GM12873 (cell line): ENCODE measurements around the gene CUX1.

Experiments used
- CTCF ChIP-seq: IDR thresholded peaks from 2 replicates; pipeline ENCODE4 v1.5.1; 2012; ENCODE audit warnings: low read depth, mild to moderate bottlenecking, moderate library complexity, low read length, control low read depth; ENCODE audit not compliant: insufficient read depth; ENCODE audit errors: missing control alignments

The CUX1 gene

DNA sequence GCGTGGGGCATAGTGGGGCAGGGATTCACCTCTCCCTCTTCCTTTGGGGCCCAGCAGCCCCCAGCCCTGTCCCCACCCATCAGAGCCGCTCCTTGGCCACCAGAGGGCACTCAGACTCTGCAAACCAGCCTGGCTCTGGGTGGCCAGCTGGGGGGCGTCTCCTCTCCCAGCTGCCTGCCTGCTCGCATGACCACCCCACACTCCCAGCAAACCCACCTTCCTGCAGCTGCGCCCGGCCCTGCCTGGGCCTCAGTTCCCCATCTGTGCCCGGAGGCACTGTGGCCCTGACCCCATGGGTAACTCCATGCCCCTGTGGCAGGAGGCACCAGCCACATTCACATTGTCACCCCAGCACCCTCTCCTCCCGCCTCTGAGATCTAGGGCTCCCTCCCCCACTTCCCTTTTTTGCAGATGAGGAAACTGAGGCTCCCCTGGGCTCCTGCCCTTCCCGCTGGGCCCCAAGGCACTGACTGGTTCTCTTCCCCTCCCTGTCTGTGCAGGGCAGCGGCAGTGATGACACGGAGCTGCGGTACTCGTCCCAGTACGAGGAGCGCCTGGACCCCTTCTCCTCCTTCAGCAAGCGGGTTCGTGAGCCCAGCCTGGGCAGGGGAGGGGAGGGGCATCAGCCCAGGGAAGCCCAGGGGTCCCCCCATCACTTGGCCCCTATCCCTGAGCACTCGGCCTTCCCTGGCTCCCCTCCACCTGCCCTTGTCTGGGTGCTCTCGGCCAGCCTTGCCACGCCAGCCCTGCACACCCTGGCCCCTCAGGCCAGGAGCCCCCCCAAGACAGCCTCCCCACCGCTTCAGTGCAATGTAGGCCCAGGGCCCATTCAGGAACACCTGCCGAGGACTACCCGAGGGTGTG lies 462.3 kb downstream of the CUX1 start:
- peak; percentile 93 for TF ChIP-seq CTCF

GRCh38 chr7:102280521-102280920 lies 463.1 kb downstream of the CUX1 start:
- no peak for TF ChIP-seq CTCF

DNA sequence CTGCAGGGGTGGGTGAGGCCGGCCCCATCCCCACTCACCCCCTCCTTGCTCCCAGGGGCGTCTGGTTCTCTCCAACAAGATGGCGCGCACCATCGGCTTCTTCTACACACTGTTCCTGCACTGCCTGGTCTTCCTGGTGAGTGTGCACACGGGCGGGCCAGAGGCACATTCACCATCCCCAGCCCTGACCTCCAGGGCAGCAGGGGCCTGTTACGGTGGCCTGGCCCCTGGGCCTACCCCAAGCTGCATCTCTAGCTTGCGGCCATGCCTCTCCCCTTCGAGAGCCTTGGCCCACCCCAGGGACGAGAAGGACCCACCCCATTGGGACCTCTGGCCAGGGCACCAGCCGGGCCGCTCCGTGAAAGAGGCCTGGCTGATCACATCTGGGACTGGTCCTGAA lies 464.4 kb downstream of the CUX1 start:
- no peak for TF ChIP-seq CTCF

DNA sequence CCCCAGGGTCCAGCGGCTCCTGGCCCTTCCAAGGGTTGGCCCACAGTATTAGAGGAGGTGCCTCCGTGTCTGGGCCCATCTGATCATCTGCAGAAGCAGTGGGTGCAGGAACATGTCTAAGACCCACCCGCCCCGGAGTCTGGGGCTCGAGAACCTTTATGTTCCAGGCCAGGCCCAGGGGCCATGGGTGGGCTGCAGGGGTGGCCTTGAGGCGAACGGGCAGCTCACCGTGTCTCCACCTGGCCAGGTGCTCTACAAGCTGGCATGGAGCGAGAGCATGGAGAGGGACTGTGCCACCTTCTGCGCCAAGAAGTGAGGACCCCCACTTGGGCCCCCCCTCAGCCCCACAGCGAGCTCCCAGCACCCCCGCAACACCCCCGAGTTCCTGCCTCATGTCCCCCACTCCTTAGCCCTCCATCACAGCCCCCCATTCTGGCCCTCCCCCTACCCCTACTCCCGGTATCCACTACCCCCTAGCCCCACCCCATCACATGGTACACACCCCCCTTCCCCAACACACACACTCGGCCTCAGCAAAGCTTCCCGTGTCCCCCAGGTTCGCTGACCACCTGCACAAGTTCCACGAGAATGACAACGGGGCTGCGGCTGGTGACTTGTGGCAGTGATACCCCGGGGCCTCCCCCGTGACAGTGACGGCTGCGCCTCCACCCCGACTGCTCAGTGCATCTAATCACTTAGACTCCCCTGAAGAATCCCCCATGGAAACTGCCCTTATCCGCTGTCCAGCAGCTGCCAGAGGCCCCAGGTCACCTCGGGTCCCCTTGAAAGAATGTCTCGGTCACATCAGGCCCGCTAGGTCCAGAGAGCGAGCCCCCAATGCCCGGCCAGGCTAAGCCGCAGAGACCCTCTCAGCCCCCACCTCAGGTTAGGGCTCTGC lies 465.3 kb downstream of the CUX1 start:
- TF ChIP-seq CTCF, result no peak

DNA sequence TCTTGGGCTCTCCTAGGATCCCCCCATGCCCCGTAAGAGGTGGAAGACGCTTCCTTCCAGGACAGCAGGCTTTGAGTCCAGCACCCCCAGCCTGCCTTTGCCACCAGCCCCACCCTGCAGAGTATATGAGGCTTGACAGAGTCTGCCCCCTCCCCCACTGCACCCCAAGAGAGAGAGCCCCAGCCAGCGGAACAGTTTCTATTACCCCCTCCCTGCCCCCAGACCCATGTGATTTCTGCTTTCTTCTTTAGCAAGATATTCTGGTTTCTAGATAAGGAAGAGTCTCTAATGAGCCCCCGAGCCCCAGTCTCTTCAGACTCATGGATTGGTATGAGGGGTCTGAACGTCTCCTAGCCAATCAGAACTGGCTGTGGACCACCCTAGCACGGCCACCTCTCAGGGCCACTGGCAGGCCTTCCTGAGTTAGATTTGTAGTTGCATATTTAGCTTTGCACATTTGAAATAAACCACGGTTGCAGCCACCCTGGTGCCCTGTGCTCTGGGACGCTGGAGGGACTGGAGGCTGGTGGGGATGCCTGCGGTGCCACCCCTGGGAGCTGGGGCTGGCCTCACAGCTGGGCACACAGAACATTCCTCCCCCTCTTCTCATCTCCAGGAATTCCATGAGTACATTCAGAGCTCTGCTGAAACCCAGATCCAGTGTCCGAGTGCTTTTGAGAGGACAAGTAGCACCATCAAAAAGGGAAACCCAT lies 466.2 kb downstream of the CUX1 start:
- TF ChIP-seq CTCF, result no peak

- TF ChIP-seq CTCF, result no peak
These were observed 467.0 kb downstream of the CUX1 start for GRCh38 chr7:102284399-102284798.
